HEK293 (cell line): ENCODE data around the gene RHBDD1.

Source experiments
- CTCF ChIA-PET: fragments of 350-600 bp; formaldehyde crosslinking; extraction: SDS; loops from one replicate; lab custom pipeline; 2021; ENCODE audit warnings: antibody characterized with exemption; lab: Yijun Ruan, JAX
- POLR2A ChIA-PET: fragments of 300-600 bp; formaldehyde crosslinking; extraction: SDS; loops from one replicate; lab custom pipeline; 2020; ENCODE audit warnings: antibody characterized with exemption, inconsistent platforms; lab: Yijun Ruan, JAX
- H3K27ac ChIP-seq: fragments of 200-500 bp; sonication (Bioruptor generic); 2 replicates; pipeline ENCODE4 v1.5.1; 2014; ENCODE audit warnings: low read depth, low read length, control low read depth, inconsistent platforms; ENCODE audit errors: extremely low read depth
- H3K36me3 ChIP-seq, 2 experiments: fragments of 200-500 bp in 1 of 2; sonication (Bioruptor generic) in 1 of 2; 1 replicate in 1 of 2; 2 replicates in 1 of 2; pipeline ENCODE4 v1.5.1; 2014 to 2017; ENCODE audit warnings: inconsistent platforms in 2 of 2, low read length in 2 of 2; ENCODE audit not compliant: control insufficient read depth in 2 of 2, insufficient read depth in 1 of 2
- H3K4me1 ChIP-seq: fragments of 200-500 bp; sonication (Bioruptor generic); 2 replicates; pipeline ENCODE4 v1.5.1; 2014; ENCODE audit warnings: mild to moderate bottlenecking, low read length, inconsistent platforms; ENCODE audit not compliant: control insufficient read depth, insufficient read depth
- H3K4me3 ChIP-seq: 2 replicates; pipeline ENCODE4 v1.5.1; 2011; ENCODE audit warnings: low read depth, mild to moderate bottlenecking, control low read depth, low read length, moderate library complexity
- H3K9me3 ChIP-seq: fragments of 200-500 bp; sonication (Bioruptor generic); 2 replicates; pipeline ENCODE4 v1.5.1; 2014; ENCODE audit warnings: low read depth, low read length, inconsistent platforms; ENCODE audit not compliant: control insufficient read depth, insufficient read depth
- GLI4 ChIP-seq: fragments of 450-650 bp; formaldehyde crosslinking; IDR thresholded peaks from 2 replicates; pipeline ENCODE4 v1.5.1; 2016; ENCODE audit warnings: missing biosample characterization, missing genetic modification characterization
- ZBTB1 ChIP-seq: fragments of 450-650 bp; formaldehyde crosslinking; IDR thresholded peaks from 2 replicates; pipeline ENCODE4 v1.5.1; 2016; ENCODE audit warnings: missing biosample characterization, missing genetic modification characterization
- ZNF10 ChIP-seq: fragments of 450-650 bp; formaldehyde crosslinking; IDR thresholded peaks from 2 replicates; pipeline ENCODE4 v1.5.1; 2017; ENCODE audit warnings: missing biosample characterization, missing genetic modification characterization
- ZNF114 ChIP-seq: fragments of 450-650 bp; formaldehyde crosslinking; IDR thresholded peaks from 2 replicates; pipeline ENCODE4 v1.5.0; 2017; ENCODE audit warnings: missing biosample characterization, missing genetic modification characterization
- ZNF175 ChIP-seq: fragments of 450-650 bp; formaldehyde crosslinking; IDR thresholded peaks from 2 replicates; pipeline ENCODE4 v1.5.1; 2016; ENCODE audit warnings: missing biosample characterization, missing genetic modification characterization
- ZNF211 ChIP-seq: fragments of 450-650 bp; formaldehyde crosslinking; IDR thresholded peaks from 2 replicates; pipeline ENCODE4 v1.5.1; 2016; ENCODE audit warnings: low read depth, missing biosample characterization, missing genetic modification characterization
- ZNF223 ChIP-seq: fragments of 450-650 bp; formaldehyde crosslinking; IDR thresholded peaks from 2 replicates; pipeline ENCODE4 v1.5.1; 2016; ENCODE audit warnings: missing biosample characterization, missing genetic modification characterization
- ZNF404 ChIP-seq: fragments of 450-650 bp; formaldehyde crosslinking; IDR thresholded peaks from 2 replicates; pipeline ENCODE4 v1.5.1; 2017; ENCODE audit warnings: missing biosample characterization, missing genetic modification characterization
- ZNF416 ChIP-seq: fragments of 450-650 bp; formaldehyde crosslinking; IDR thresholded peaks from 2 replicates; pipeline ENCODE4 v1.5.1; 2016; ENCODE audit warnings: missing biosample characterization, missing genetic modification characterization
- ZNF548 ChIP-seq: fragments of 450-650 bp; formaldehyde crosslinking; IDR thresholded peaks from 2 replicates; pipeline ENCODE4 v1.5.1; 2016; ENCODE audit warnings: missing biosample characterization, missing genetic modification characterization
- ZNF549 ChIP-seq: fragments of 450-650 bp; IDR thresholded peaks from 2 replicates; pipeline ENCODE4 v1.5.1; 2018; ENCODE audit warnings: missing biosample characterization, missing genetic modification characterization, mild to moderate bottlenecking, inconsistent platforms, moderate library complexity
- ZNF555 ChIP-seq: fragments of 450-650 bp; formaldehyde crosslinking; conservative IDR thresholded peaks from 2 replicates; pipeline ENCODE4 v1.5.1; 2017; ENCODE audit warnings: missing biosample characterization, mild to moderate bottlenecking, missing genetic modification characterization, inconsistent platforms
- ZNF664 ChIP-seq: fragments of 450-650 bp; formaldehyde crosslinking; IDR thresholded peaks from 2 replicates; pipeline ENCODE4 v1.5.1; 2016; ENCODE audit warnings: missing biosample characterization, missing genetic modification characterization
- ZNF792 ChIP-seq: fragments of 450-650 bp; formaldehyde crosslinking; IDR thresholded peaks from 2 replicates; pipeline ENCODE4 v1.5.1; 2016; ENCODE audit warnings: missing biosample characterization, missing genetic modification characterization
- TF ChIP-seq, protein P1 (sequence below): fragments of 450-650 bp; formaldehyde crosslinking; IDR thresholded peaks from 2 replicates; pipeline ENCODE4 v1.5.1; 2016; ENCODE audit warnings: missing biosample characterization, missing genetic modification characterization
- TF ChIP-seq, protein P2 (sequence below): fragments of 450-650 bp; formaldehyde crosslinking; IDR thresholded peaks from 2 replicates; pipeline ENCODE4 v1.5.1; 2016; ENCODE audit warnings: missing biosample characterization, missing genetic modification characterization
- TF ChIP-seq, protein P3 (sequence below): fragments of 450-650 bp; IDR thresholded peaks from 2 replicates; pipeline ENCODE4 v1.5.1; 2018; ENCODE audit warnings: missing biosample characterization, mild to moderate bottlenecking, missing genetic modification characterization

RHBDD1 gene

GRCh38 chr2:227043981-227044380 lies 208.1 kb downstream of the RHBDD1 start:
- Histone ChIP-seq H3K36me3 (no peaks in the 10 kb centered on the region), H3K4me1 (no peaks in the 10 kb centered on the region), H3K27ac (no peak overlapping the region), H3K9me3 (no peaks in the 10 kb centered on the region), H3K4me3 (no peak overlapping the region)
- TF ChIP-seq ZNF211 (tag by site-specific recombination) (no peak), ZNF549 (tag by site-specific recombination) (no peak), ZNF548 (tag by site-specific recombination) (no peak), ZNF664 (no peak), ZBTB1 (no peak), ZNF416 (tag by site-specific recombination) (no peak), ZNF223 (tag by site-specific recombination) (no peak), ZNF404 (tag by site-specific recombination) (no peak), ZNF792 (tag by site-specific recombination) (no peak), GLI4 (tag by site-specific recombination) (no peak), ZNF10 (tag by site-specific recombination) (no peak), ZNF114 (tag by site-specific recombination) (no peak), ZNF175 (no peak), ZNF555 (tag by site-specific recombination) (no peak)
- TF ChIP-seq, protein P1, sequence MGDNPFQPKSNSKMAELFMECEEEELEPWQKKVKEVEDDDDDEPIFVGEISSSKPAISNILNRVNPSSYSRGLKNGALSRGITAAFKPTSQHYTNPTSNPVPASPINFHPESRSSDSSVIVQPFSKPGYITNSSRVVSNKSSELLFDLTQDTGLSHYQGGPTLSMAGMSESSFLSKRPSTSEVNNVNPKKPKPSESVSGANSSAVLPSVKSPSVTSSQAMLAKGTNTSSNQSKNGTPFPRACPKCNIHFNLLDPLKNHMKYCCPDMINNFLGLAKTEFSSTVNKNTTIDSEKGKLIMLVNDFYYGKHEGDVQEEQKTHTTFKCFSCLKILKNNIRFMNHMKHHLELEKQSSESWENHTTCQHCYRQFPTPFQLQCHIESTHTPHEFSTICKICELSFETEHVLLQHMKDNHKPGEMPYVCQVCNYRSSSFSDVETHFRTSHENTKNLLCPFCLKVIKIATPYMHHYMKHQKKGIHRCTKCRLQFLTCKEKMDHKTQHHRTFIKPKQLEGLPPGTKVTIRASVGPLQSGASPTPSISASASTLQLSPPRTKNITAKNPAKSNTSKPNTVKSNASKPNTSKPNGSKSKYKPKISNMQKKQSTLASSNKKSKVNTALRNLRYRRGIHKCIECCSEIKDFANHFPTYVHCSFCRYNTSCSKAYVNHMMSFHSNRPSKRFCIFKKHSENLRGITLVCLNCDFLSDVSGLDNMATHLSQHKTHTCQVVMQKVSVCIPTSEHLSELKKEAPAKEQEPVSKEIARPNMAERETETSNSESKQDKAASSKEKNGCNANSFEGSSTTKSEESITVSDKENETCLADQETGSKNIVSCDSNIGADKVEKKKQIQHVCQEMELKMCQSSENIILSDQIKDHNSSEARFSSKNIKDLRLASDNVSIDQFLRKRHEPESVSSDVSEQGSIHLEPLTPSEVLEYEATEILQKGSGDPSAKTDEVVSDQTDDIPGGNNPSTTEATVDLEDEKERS (tag by site-specific recombination) = no peak
- TF ChIP-seq, protein P2, sequence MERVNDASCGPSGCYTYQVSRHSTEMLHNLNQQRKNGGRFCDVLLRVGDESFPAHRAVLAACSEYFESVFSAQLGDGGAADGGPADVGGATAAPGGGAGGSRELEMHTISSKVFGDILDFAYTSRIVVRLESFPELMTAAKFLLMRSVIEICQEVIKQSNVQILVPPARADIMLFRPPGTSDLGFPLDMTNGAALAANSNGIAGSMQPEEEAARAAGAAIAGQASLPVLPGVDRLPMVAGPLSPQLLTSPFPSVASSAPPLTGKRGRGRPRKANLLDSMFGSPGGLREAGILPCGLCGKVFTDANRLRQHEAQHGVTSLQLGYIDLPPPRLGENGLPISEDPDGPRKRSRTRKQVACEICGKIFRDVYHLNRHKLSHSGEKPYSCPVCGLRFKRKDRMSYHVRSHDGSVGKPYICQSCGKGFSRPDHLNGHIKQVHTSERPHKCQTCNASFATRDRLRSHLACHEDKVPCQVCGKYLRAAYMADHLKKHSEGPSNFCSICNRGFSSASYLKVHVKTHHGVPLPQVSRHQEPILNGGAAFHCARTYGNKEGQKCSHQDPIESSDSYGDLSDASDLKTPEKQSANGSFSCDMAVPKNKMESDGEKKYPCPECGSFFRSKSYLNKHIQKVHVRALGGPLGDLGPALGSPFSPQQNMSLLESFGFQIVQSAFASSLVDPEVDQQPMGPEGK = no peak
- TF ChIP-seq, protein P3, sequence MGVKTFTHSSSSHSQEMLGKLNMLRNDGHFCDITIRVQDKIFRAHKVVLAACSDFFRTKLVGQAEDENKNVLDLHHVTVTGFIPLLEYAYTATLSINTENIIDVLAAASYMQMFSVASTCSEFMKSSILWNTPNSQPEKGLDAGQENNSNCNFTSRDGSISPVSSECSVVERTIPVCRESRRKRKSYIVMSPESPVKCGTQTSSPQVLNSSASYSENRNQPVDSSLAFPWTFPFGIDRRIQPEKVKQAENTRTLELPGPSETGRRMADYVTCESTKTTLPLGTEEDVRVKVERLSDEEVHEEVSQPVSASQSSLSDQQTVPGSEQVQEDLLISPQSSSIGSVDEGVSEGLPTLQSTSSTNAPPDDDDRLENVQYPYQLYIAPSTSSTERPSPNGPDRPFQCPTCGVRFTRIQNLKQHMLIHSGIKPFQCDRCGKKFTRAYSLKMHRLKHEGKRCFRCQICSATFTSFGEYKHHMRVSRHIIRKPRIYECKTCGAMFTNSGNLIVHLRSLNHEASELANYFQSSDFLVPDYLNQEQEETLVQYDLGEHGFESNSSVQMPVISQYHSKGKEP (tag by site-specific recombination) = no peak
- CTCF ChIA-PET = interaction anchor here (1.0 to 3.6 kb wide), 3 partner anchors 8 to 11 kb away, joined by 3 to 23 read pairs (median 4); no protein-coding TSS in a partner anchor
- POLR2A ChIA-PET = no interaction called here
